ENCODE results near the gene DPP8.

The DPP8 gene

GRCh38 chr15:65424683-65425082 is 92.8 kb downstream of the DPP8 start:
- H3K4me2 ChIP-seq (ENCODE audit: low read length) = no peak overlapping the region
- TF ChIP-seq, protein P1, sequence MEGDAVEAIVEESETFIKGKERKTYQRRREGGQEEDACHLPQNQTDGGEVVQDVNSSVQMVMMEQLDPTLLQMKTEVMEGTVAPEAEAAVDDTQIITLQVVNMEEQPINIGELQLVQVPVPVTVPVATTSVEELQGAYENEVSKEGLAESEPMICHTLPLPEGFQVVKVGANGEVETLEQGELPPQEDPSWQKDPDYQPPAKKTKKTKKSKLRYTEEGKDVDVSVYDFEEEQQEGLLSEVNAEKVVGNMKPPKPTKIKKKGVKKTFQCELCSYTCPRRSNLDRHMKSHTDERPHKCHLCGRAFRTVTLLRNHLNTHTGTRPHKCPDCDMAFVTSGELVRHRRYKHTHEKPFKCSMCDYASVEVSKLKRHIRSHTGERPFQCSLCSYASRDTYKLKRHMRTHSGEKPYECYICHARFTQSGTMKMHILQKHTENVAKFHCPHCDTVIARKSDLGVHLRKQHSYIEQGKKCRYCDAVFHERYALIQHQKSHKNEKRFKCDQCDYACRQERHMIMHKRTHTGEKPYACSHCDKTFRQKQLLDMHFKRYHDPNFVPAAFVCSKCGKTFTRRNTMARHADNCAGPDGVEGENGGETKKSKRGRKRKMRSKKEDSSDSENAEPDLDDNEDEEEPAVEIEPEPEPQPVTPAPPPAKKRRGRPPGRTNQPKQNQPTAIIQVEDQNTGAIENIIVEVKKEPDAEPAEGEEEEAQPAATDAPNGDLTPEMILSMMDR (IDR thresholded peaks at IDR 0.05; ENCODE audit: low read length) = no peak
- TF ChIP-seq EZH2 (IDR thresholded peaks at IDR 0.05; ENCODE audit: borderline replicate concordance, low read length) = no peak
- H2AFZ ChIP-seq (ENCODE audit: low read length) = no peak overlapping the region
- H3K27ac ChIP-seq (ENCODE audit: low read depth, low read length, poor library complexity, severe bottlenecking) = no peak overlapping the region
- H3K4me3 ChIP-seq (ENCODE audit: low read depth, low read length, poor library complexity, severe bottlenecking) = no peak overlapping the region
- no peaks in the 10 kb centered on the region for H3K36me3 ChIP-seq (ENCODE audit: insufficient read depth, low read length)
- no peaks in the 10 kb centered on the region for H4K20me1 ChIP-seq (ENCODE audit: insufficient read depth, low read length)
- H3K9ac ChIP-seq (ENCODE audit: low read length) = no peak overlapping the region
- H3K79me2 ChIP-seq (ENCODE audit: insufficient read depth, low read length) = no peaks in the 10 kb centered on the region
- H3K27me3 ChIP-seq (ENCODE audit: insufficient read depth, low read length) = peaks cover 9% of the 10 kb centered on the region; the same call in 1 of the 2 replicates
- no peaks in the 10 kb centered on the region for H3K9me3 ChIP-seq (ENCODE audit: low read length)
- H3K9me2 ChIP-seq (ENCODE audit: low read depth, low read length) = no peaks in the 10 kb centered on the region
- H3F3A ChIP-seq (ENCODE audit: insufficient read depth, low read length) = no peaks in the 10 kb centered on the region
- H3K4me1 ChIP-seq (ENCODE audit: insufficient read depth, low read length, severe bottlenecking) = peaks cover 8% of the 10 kb centered on the region

DNA sequence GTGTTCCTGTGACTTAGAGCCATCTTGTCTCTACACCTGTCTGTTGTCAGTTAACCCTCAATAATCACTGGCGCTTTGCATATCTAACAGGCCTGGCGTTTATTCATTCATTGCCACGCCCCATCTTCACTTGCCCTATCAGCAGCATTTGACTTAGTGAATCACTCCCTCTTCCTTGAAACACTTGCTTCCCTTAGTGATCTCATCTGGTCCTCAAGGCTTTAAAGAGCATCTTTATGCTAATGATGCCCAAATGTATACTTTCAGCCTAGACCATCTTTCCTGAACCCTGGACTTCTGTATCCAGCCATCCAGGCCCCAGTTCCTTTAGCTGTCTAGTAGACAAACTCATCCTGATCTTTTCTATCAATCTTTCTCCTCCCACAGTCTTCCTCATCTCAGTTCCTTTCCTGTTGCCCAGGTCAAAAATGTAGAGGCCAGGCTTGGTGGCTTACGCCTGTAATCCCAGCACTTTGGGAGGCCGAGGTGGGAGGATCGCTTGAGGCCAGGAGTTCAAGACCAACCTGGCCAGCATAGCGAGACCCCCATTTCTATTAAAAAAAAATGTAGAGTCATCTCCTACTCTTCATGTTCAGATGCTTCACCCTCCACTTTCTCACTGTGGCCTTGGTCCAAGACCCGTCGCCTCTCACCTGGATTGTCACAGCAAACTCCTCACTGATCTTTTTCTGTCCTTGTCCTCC is 93.4 kb downstream of the DPP8 start:
- Histone ChIP-seq H3K27ac (ENCODE audit: low read depth, low read length, poor library complexity, severe bottlenecking) (no peak overlapping the region), H3K4me2 (ENCODE audit: low read length) (no peak overlapping the region), H3K79me2 (ENCODE audit: insufficient read depth, low read length) (no peaks in the 10 kb centered on the region), H3F3A (ENCODE audit: insufficient read depth, low read length) (no peaks in the 10 kb centered on the region), H2AFZ (ENCODE audit: low read length) (no peak overlapping the region), H3K9me3 (ENCODE audit: low read length) (no peaks in the 10 kb centered on the region), H4K20me1 (ENCODE audit: insufficient read depth, low read length) (no peaks in the 10 kb centered on the region), H3K9me2 (ENCODE audit: low read depth, low read length) (no peaks in the 10 kb centered on the region), H3K36me3 (ENCODE audit: insufficient read depth, low read length) (no peaks in the 10 kb centered on the region), H3K9ac (ENCODE audit: low read length) (no peak overlapping the region), H3K4me1 (ENCODE audit: insufficient read depth, low read length, severe bottlenecking) (peaks cover 8% of the 10 kb centered on the region), H3K27me3 (ENCODE audit: insufficient read depth, low read length) (peaks cover 9% of the 10 kb centered on the region; the same call in 1 of the 2 replicates), H3K4me3 (ENCODE audit: low read depth, low read length, poor library complexity, severe bottlenecking) (no peak overlapping the region)
- TF ChIP-seq, protein P1 (IDR thresholded peaks at IDR 0.05; ENCODE audit: low read length) = no peak
- no peak for TF ChIP-seq EZH2 (IDR thresholded peaks at IDR 0.05; ENCODE audit: borderline replicate concordance, low read length)

DNA sequence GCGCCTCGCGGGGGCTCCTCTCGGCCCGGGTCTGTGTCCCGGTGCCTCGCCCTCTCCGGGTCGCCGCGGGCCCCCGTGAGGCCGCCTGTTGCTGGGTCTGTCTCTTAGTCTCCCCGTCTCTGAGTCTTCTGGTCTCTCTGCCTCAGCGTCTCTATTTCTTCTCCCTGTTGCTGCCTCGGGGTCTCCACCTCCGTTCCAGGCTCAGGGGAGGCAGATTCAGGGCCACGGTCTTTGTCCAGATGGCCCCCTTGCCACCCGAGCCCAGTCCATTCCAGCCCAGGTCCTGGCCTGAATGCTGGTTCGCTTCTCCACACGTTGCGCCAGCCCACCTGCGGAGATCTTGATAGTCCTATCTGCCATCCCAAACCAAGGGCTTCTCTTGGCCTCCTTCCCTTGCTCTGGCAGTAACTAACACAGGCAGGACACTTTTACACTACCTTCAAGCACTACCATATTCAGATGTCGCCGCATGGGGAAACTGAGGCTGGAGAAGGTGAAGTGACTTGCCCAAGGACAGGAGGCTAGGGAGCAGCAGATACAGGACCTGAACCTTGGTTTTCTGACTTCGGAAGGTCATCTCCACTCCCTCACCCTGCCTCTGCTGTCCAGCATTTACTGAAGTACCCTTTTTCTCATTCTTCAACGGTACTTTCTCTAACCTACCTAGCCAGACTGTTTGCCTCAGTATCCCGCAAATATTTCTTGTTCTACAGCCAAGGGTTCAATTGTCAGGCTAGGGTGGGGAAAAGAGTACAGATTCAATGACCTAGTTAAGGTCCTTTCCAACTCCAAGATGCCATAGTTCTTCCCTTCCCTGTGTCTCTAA is 94.1 kb downstream of the DPP8 start:
- Histone ChIP-seq H3K9me2 (ENCODE audit: low read depth, low read length) (no peaks in the 10 kb centered on the region), H4K20me1 (ENCODE audit: insufficient read depth, low read length) (no peaks in the 10 kb centered on the region), H3K79me2 (ENCODE audit: insufficient read depth, low read length) (no peaks in the 10 kb centered on the region), H3F3A (ENCODE audit: insufficient read depth, low read length) (no peaks in the 10 kb centered on the region), H3K4me2 (ENCODE audit: low read length) (no peak overlapping the region), H3K27ac (ENCODE audit: low read depth, low read length, poor library complexity, severe bottlenecking) (no peak overlapping the region), H3K36me3 (ENCODE audit: insufficient read depth, low read length) (no peaks in the 10 kb centered on the region), H3K4me3 (ENCODE audit: low read depth, low read length, poor library complexity, severe bottlenecking) (no peak overlapping the region), H3K27me3 (ENCODE audit: insufficient read depth, low read length) (peaks cover 9% of the 10 kb centered on the region; the same call in 1 of the 2 replicates), H3K4me1 (ENCODE audit: insufficient read depth, low read length, severe bottlenecking) (peaks cover 8% of the 10 kb centered on the region), H3K9me3 (ENCODE audit: low read length) (no peaks in the 10 kb centered on the region), H2AFZ (ENCODE audit: low read length) (no peak overlapping the region), H3K9ac (ENCODE audit: low read length) (no peak overlapping the region)
- TF ChIP-seq, protein P1 (IDR thresholded peaks at IDR 0.05; ENCODE audit: low read length) = no peak
- no peak for TF ChIP-seq EZH2 (IDR thresholded peaks at IDR 0.05; ENCODE audit: borderline replicate concordance, low read length)

Data from OCI-LY1 (cell line).